HCT116 (cell line): ENCODE results near the gene SLC16A12. TPM values are rescaled to one million over a fixed set of nuclear protein-coding genes. Genes with fewer than 3 reads are reported as not detected.
"Not testable (repeated sequence)": the region's sequence is repeated elsewhere in the genome, so short reads cannot be mapped to it uniquely, and the experiment has no call there.

Source experiments
- ATAC-seq: fragments of 200-7000 bp; cut with Tn5 transposase; 2 replicates; pipeline ENCODE4 v1.9.1; 2020; ENCODE audit warnings: mild to moderate bottlenecking, moderate library complexity
- BruUV-seq: library from RNA; stranded (reverse); fragments of 400-500 nt; replicated peaks from 2 replicates; lab custom pipeline; 2021; lab: Mats Ljungman, UMichigan
- CTCF ChIA-PET: fragments of 300-600 bp; sonication (Branson Sonifier 250); formaldehyde crosslinking; loops from one replicate; lab custom pipeline; 2021; ENCODE audit warnings: antibody characterized with exemption; lab: Charles Lee
- POLR2A ChIA-PET: fragments of 300-600, 350-600 bp; sonication (Branson Sonifier 250); formaldehyde crosslinking; loops from one replicate; lab custom pipeline; 2021; ENCODE audit warnings: antibody characterized with exemption; lab: Charles Lee
- RAD21 ChIA-PET, 2 experiments: fragments of 300-600 bp; sonication (Branson Sonifier 250); formaldehyde crosslinking; loops; one replicate each; lab custom pipeline; 2023; ENCODE audit warnings: low total read pairs in 2 of 2; ENCODE audit not compliant: uncharacterized antibody in 2 of 2, unreplicated experiment in 2 of 2, low non-redundant PET in 1 of 2; lab: Charles Lee
- DNase-seq: peaks from one replicate; pipeline ENCODE4 v3.0.0-alpha.2; 2010; ENCODE audit warnings: low read depth, low spot score
- H2AFZ ChIP-seq: fragments of 200-600 bp; shearing (Covaris generic), sonication (generic); 2 replicates; pipeline ENCODE4 v1.6.1; 2017; ENCODE audit warnings: low read depth, mixed run types, mixed read lengths, antibody characterized with exemption, low read length; ENCODE audit not compliant: poor library complexity, severe bottlenecking
- H3K27ac ChIP-seq: 2 replicates; pipeline ENCODE4 v1.5.1; 2012; ENCODE audit warnings: low read depth, low read length
- H3K27me3 ChIP-seq: fragments of 200-600 bp; sonication (generic); 2 replicates; pipeline ENCODE4 v1.6.1; 2016; ENCODE audit warnings: mixed run types, low read length, mixed read lengths; ENCODE audit not compliant: insufficient read depth
- H3K36me3 ChIP-seq, 2 experiments: fragments of 200-500 bp in 1 of 2; fragments of 200-600 bp in 1 of 2; sonication (Bioruptor generic) in 1 of 2; sonication (generic) in 1 of 2; 2 replicates each; pipeline versions ENCODE4 v1.5.1 to v1.6.1; 2014 to 2016; ENCODE audit warnings: low read length in 2 of 2, inconsistent platforms in 1 of 2, mixed read lengths in 1 of 2, mixed run types in 1 of 2; ENCODE audit not compliant: insufficient read depth in 2 of 2, control insufficient read depth in 1 of 2
- H3K4me1 ChIP-seq, 2 experiments: fragments of 200-600 bp in 1 of 2; sonication (generic) in 1 of 2; 2 replicates each; pipeline versions ENCODE4 v1.5.1 to v1.6.1; 2012 to 2017; ENCODE audit warnings: low read length in 2 of 2, inconsistent platforms in 1 of 2, mild to moderate bottlenecking in 1 of 2, mixed read lengths in 1 of 2, mixed run types in 1 of 2, moderate library complexity in 1 of 2; ENCODE audit not compliant: insufficient read depth in 2 of 2, control insufficient read depth in 1 of 2
- H3K4me2 ChIP-seq: fragments of 200-600 bp; sonication (generic); 2 replicates; pipeline ENCODE4 v1.6.1; 2017; ENCODE audit warnings: mixed run types, low read length, mixed read lengths
- H3K4me3 ChIP-seq, 2 experiments: fragments of 200-600 bp in 1 of 2; sonication (generic) in 1 of 2; replicated peaks in 1 of 2; 2 replicates each; pipeline ENCODE4 v1.5.1; 2011 to 2016; ENCODE audit warnings: low read length in 2 of 2, control low read depth in 1 of 2, low read depth in 1 of 2, mild to moderate bottlenecking in 1 of 2, mixed read lengths in 1 of 2, mixed run types in 1 of 2
- H3K79me2 ChIP-seq: fragments of 200-600 bp; sonication (generic); 2 replicates; pipeline ENCODE4 v1.6.1; 2017; ENCODE audit warnings: mild to moderate bottlenecking, mixed run types, low read length, moderate library complexity, mixed read lengths; ENCODE audit not compliant: insufficient read depth
- H3K9ac ChIP-seq: fragments of 200-600 bp; sonication (generic); 2 replicates; pipeline ENCODE4 v1.6.1; 2016; ENCODE audit warnings: low read length, mixed read lengths
- H3K9me2 ChIP-seq: fragments of 200-600 bp; sonication (generic), shearing (Covaris generic); 2 replicates; pipeline ENCODE4 v1.6.1; 2017; ENCODE audit warnings: mixed run types, mild to moderate bottlenecking, moderate library complexity; ENCODE audit not compliant: insufficient read depth
- H3K9me3 ChIP-seq, 2 experiments: fragments of 200-500 bp in 1 of 2; fragments of 200-600 bp in 1 of 2; sonication (Bioruptor generic) in 1 of 2; sonication (generic) in 1 of 2; 2 replicates each; pipeline ENCODE4 v1.6.1; 2014 to 2017; ENCODE audit warnings: low read length in 2 of 2, mixed read lengths in 2 of 2, inconsistent platforms in 1 of 2, low read depth in 1 of 2, mild to moderate bottlenecking in 1 of 2, mixed run types in 1 of 2, moderate library complexity in 1 of 2; ENCODE audit not compliant: control insufficient read depth in 1 of 2, insufficient read depth in 1 of 2
- H4K20me1 ChIP-seq: fragments of 200-600 bp; sonication (generic), shearing (Covaris generic); 2 replicates; pipeline ENCODE4 v1.6.1; 2017; ENCODE audit warnings: mixed run types, mild to moderate bottlenecking, moderate library complexity; ENCODE audit not compliant: insufficient read depth
- EGR1 ChIP-seq: IDR thresholded peaks from 2 replicates; pipeline ENCODE4 v1.6.1; 2012; ENCODE audit warnings: low read depth
- EZH2phosphoT487 ChIP-seq: fragments of 200-600 bp; IDR thresholded peaks from 2 replicates; pipeline ENCODE4 v1.6.1; 2018; ENCODE audit warnings: antibody characterized with exemption, borderline replicate concordance
- JUND ChIP-seq: IDR thresholded peaks from 2 replicates; pipeline ENCODE4 v1.6.1; 2012
- RAD21 ChIP-seq: IDR thresholded peaks from 2 replicates; pipeline ENCODE4 v1.6.1; 2012; ENCODE audit warnings: low read depth, mild to moderate bottlenecking
- SIN3A ChIP-seq: IDR thresholded peaks from 2 replicates; pipeline ENCODE4 v1.6.1; 2012; ENCODE audit warnings: low read depth
- YY1 ChIP-seq: IDR thresholded peaks from 2 replicates; pipeline ENCODE4 v1.6.1; 2011; ENCODE audit warnings: low read length, low read depth, moderate library complexity, mild to moderate bottlenecking; ENCODE audit not compliant: insufficient replicate concordance; ENCODE audit errors: extremely low read depth
- ZFX ChIP-seq: fragments of 450-650 bp; IDR thresholded peaks from 2 replicates; pipeline ENCODE4 v1.6.1; 2017
- intact Hi-C: fragments of 100-400 bp; cut with micrococcal nuclease; formaldehyde crosslinking; loops from 2 replicates; pipeline ENCODE4 v1.10.0; 2022
- total RNA-seq: library from RNA; stranded (reverse); gene quantifications from one replicate; pipeline ENCODE4 v1.2.1, GENCODE V29; 2021; ENCODE audit not compliant: unreplicated experiment
- TF ChIP-seq, protein P1 (sequence below): IDR thresholded peaks from 2 replicates; pipeline ENCODE4 v1.6.1; 2012; ENCODE audit warnings: low read depth

The SLC16A12 gene
- total RNA-seq, 1 experiment from 2014 or later, result not detected

- H3K9ac ChIP-seq, intact Hi-C loops, H2AFZ ChIP-seq, H3K27ac ChIP-seq, H3K4me2 ChIP-seq, H3K36me3 ChIP-seq, POLR2A ChIA-PET, H3K4me1 ChIP-seq, H3K9me2 ChIP-seq, BruUV-seq, H3K27me3 ChIP-seq, ATAC-seq, CTCF ChIA-PET, H4K20me1 ChIP-seq, DNase-seq, H3K4me3 ChIP-seq, H3K9me3 ChIP-seq, H3K79me2 ChIP-seq: not testable (repeated sequence)
- RAD21 ChIA-PET, result interaction anchor here in 1 of 2 experiments (0.6 kb wide), 1 partner anchor 76 kb away, joined by 3 read pairs; no protein-coding TSS in a partner anchor
Observed at GRCh38 chr10:89406178-89406577, 129.2 kb downstream of the SLC16A12 start.

GRCh38 chr10:89404104-89405047, 131.0 kb downstream of the SLC16A12 start:
- no peaks in the 10 kb centered on the region for H3K27me3 ChIP-seq
- H3K9me3 ChIP-seq, result no peaks in the 10 kb centered on the region
- RAD21 ChIA-PET, result no interaction called here
- TF ChIP-seq RAD21 (no peak), ZFX (no peak), EGR1 (no peak), JUND (no peak), YY1 (no peak), EZH2phosphoT487 (no peak), SIN3A (no peak)
- TF ChIP-seq, protein P1, sequence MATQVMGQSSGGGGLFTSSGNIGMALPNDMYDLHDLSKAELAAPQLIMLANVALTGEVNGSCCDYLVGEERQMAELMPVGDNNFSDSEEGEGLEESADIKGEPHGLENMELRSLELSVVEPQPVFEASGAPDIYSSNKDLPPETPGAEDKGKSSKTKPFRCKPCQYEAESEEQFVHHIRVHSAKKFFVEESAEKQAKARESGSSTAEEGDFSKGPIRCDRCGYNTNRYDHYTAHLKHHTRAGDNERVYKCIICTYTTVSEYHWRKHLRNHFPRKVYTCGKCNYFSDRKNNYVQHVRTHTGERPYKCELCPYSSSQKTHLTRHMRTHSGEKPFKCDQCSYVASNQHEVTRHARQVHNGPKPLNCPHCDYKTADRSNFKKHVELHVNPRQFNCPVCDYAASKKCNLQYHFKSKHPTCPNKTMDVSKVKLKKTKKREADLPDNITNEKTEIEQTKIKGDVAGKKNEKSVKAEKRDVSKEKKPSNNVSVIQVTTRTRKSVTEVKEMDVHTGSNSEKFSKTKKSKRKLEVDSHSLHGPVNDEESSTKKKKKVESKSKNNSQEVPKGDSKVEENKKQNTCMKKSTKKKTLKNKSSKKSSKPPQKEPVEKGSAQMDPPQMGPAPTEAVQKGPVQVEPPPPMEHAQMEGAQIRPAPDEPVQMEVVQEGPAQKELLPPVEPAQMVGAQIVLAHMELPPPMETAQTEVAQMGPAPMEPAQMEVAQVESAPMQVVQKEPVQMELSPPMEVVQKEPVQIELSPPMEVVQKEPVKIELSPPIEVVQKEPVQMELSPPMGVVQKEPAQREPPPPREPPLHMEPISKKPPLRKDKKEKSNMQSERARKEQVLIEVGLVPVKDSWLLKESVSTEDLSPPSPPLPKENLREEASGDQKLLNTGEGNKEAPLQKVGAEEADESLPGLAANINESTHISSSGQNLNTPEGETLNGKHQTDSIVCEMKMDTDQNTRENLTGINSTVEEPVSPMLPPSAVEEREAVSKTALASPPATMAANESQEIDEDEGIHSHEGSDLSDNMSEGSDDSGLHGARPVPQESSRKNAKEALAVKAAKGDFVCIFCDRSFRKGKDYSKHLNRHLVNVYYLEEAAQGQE, result no peak
- TF ChIP-seq, all 23 proteins: peak for 0
- Histone ChIP-seq H4K20me1 (no peaks in the 10 kb centered on the region), H3K27ac (no peak overlapping the region), H3K36me3 (no peaks in the 10 kb centered on the region), H3K4me1 (no peaks in the 10 kb centered on the region), H3K4me2 (no peak overlapping the region), H3K9me2 (no peaks in the 10 kb centered on the region), H3K4me3 (no peak overlapping the region), H2AFZ (no peak overlapping the region), H3K79me2 (no peaks in the 10 kb centered on the region), H3K9ac (no peak overlapping the region)
- ATAC-seq (no peak), DNase-seq (no peak)
- POLR2A ChIA-PET, result no interaction called here
- intact Hi-C loops, result no loop called here
- CTCF ChIA-PET, result no interaction called here
- BruUV-seq, result no TSS peak
